ENCODE measurements around the gene EML1.

DNA sequence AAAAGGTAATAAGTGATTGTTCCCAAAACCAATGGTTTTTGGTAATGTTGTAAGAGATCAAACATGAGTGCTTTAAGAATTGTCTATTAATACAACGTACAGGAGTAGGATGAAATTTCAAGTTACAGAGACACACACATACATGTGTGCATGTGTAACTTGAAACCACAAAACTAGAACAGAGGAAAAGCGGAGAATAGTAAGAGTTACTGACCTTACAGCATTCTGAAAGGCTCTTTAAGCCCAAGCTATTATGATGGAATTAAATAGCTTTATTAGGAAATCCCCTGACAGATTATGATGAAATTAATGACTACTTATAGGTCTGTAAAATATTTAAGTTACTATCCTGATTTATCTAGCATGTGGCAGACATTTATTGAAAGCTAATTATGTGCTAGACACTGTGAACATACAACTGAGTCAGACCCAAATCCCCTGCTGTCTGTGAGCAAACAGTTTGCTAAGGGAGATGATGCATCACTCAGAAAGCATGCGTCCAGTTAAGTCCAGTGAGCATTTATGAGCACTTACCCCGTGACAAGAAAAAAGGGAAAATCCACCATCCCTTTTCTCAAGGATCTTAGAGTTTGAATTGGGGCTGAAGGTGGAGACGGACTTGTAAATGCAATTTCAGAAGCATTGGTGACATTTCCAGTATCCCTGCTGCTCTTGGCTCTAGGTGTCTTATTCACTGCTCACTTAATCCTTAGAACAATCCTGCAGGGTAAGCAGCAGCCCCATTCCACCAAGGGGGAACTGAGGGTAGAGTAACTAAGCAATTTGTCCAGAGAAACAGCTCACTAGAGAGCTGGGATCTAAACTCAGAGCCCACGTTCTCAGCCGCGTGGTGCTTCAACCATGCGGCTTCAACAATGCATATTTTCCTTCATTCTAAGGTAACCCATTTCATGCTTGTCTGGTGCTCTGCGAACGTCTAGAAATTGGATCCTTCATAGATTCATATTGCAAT is 117.4 kb downstream of the EML1 start:
- TF ChIP-seq POLR2A (IDR thresholded peaks at IDR 0.05): no peak
- TF ChIP-seq, protein P1, sequence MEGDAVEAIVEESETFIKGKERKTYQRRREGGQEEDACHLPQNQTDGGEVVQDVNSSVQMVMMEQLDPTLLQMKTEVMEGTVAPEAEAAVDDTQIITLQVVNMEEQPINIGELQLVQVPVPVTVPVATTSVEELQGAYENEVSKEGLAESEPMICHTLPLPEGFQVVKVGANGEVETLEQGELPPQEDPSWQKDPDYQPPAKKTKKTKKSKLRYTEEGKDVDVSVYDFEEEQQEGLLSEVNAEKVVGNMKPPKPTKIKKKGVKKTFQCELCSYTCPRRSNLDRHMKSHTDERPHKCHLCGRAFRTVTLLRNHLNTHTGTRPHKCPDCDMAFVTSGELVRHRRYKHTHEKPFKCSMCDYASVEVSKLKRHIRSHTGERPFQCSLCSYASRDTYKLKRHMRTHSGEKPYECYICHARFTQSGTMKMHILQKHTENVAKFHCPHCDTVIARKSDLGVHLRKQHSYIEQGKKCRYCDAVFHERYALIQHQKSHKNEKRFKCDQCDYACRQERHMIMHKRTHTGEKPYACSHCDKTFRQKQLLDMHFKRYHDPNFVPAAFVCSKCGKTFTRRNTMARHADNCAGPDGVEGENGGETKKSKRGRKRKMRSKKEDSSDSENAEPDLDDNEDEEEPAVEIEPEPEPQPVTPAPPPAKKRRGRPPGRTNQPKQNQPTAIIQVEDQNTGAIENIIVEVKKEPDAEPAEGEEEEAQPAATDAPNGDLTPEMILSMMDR (IDR thresholded peaks at IDR 0.05): no peak

Data from right lobe of liver (tissue), 4 donors.